ENCODE results near the gene POLR3G.

DNA sequence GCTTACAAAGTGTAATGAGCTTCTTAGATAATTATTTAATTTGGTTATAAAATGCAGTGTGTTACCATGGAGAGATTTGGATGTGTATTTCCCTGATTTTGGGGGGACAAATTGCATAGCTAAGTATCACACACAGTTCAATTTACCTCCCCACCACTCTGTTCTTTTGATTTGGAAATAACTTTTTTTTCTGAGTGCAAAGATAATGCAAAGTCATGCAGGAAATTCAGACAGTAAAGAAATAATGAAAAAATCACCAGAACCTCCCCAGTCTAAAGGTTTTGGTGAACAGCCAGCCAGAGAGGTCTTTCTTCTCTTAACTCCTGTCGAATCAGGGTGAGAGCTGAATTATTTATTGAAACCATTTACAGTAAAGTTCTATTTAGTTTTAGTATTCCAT is 87.1 kb downstream of the POLR3G start:
- TF ChIP-seq, protein P1, sequence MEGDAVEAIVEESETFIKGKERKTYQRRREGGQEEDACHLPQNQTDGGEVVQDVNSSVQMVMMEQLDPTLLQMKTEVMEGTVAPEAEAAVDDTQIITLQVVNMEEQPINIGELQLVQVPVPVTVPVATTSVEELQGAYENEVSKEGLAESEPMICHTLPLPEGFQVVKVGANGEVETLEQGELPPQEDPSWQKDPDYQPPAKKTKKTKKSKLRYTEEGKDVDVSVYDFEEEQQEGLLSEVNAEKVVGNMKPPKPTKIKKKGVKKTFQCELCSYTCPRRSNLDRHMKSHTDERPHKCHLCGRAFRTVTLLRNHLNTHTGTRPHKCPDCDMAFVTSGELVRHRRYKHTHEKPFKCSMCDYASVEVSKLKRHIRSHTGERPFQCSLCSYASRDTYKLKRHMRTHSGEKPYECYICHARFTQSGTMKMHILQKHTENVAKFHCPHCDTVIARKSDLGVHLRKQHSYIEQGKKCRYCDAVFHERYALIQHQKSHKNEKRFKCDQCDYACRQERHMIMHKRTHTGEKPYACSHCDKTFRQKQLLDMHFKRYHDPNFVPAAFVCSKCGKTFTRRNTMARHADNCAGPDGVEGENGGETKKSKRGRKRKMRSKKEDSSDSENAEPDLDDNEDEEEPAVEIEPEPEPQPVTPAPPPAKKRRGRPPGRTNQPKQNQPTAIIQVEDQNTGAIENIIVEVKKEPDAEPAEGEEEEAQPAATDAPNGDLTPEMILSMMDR (IDR thresholded peaks at IDR 0.05) = no peak
- TF ChIP-seq ZFX (IDR thresholded peaks at IDR 0.05; ENCODE audit: borderline replicate concordance) = no peak
